ENCODE measurements around the gene DHX8.

The DHX8 gene

GRCh38 chr17:43547189-43547550 lies 63.4 kb downstream of the DHX8 start:
- peaks cover 85% of the 10 kb centered on the region for H3K27me3 Mint-ChIP-seq
- peaks cover 15% of the 10 kb centered on the region for H3K36me3 Mint-ChIP-seq (ENCODE audit: insufficient read depth)
- peak overlapping the region; percentile 86 for H3K4me3 Mint-ChIP-seq
- ATAC-seq (replicated peaks; ENCODE audit: extremely low read depth, poor library complexity, severe bottlenecking) (no peak), DNase-seq (ENCODE audit: low spot score in 2 of 2) (no peak)
- H3K4me1 Mint-ChIP-seq, result peaks cover 22% of the 10 kb centered on the region
- H3K9me3 Mint-ChIP-seq, result no peaks in the 10 kb centered on the region
- H3K27ac Mint-ChIP-seq (ENCODE audit: low read depth), result no peak overlapping the region

DNA sequence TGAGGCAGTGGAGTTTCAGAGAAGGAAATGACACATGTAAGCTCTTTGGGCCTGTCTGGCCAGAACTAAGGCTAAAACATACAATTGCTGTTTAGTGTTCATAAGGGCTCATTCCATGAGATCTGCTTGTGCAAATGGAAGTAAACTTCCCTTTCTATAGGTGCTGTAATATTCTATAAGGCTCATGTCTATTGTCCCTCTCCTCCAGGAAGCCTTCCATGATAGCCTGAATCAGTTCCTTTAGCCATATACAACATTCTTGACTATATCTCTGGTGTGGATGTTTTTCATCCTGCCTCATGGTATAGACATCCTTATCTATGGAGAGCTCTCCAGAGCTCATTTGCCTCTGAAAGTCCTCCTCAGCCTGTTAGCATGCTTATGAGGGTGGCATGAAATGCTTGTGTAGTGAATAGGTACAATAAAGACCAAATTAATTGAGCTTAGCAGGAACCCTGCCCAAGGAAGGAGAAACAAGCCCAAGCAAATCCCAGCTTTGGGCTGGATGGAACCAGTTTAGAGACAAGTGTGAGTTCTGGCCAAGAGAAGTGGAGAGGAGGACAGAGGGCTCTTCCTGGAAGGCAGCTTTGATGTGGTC lies 64.0 kb downstream of the DHX8 start:
- Mint-ChIP-seq H3K4me3 (peak overlapping the region; percentile 86), H3K36me3 (ENCODE audit: insufficient read depth) (peaks cover 15% of the 10 kb centered on the region), H3K27me3 (peaks cover 84% of the 10 kb centered on the region), H3K9me3 (no peaks in the 10 kb centered on the region), H3K4me1 (peaks cover 22% of the 10 kb centered on the region), H3K27ac (ENCODE audit: low read depth) (no peak overlapping the region)
- ATAC-seq (replicated peaks; ENCODE audit: extremely low read depth, poor library complexity, severe bottlenecking) (no peak), DNase-seq (ENCODE audit: low spot score in 2 of 2) (no peak)

DNA sequence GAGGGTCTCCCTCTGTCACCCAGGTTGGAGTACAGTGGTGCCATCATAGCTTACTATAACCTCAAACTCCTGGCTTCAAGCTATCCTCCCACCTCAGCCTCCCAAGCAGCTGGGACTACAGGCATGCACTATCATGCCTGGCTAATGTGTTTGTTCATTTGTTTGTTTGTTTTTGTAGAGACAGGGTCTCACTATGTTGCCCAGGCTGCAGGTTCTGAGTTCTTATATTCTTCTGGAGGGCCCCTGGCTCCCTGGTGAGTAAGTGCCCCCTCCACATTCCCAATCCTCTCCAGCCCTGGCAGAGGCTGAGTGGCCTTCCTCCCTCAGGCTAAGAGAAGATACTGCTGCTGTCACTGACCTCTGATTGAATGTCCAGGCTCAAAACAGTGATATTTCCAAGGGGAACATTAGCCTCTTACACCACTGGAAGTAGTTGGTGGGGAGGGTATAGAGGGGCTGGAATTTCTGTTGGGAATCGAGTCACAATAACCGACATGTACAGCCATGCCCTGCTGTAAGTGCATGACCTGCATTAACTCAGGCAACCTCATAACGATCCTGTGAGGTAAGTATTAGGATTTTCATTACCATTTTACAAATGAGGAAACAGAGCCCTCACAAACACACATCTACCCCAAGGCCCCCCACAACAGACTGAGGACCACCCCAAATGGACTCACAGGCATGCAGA lies 65.1 kb downstream of the DHX8 start:
- DNase-seq (ENCODE audit: low spot score in 2 of 2), result no peak
- no peak overlapping the region for H3K4me3 Mint-ChIP-seq
- peaks cover 80% of the 10 kb centered on the region for H3K27me3 Mint-ChIP-seq
- no peak for ATAC-seq (replicated peaks; ENCODE audit: extremely low read depth, poor library complexity, severe bottlenecking)
- H3K9me3 Mint-ChIP-seq, result no peaks in the 10 kb centered on the region
- H3K4me1 Mint-ChIP-seq, result peaks cover 22% of the 10 kb centered on the region
- H3K36me3 Mint-ChIP-seq (ENCODE audit: insufficient read depth), result peaks cover 15% of the 10 kb centered on the region
- H3K27ac Mint-ChIP-seq (ENCODE audit: low read depth), result no peak overlapping the region

GRCh38 chr17:43549496-43549895 lies 65.7 kb downstream of the DHX8 start:
- ATAC-seq (replicated peaks; ENCODE audit: extremely low read depth, poor library complexity, severe bottlenecking), result no peak
- H3K9me3 Mint-ChIP-seq, result no peaks in the 10 kb centered on the region
- H3K36me3 Mint-ChIP-seq (ENCODE audit: insufficient read depth), result peaks cover 15% of the 10 kb centered on the region
- no peak for DNase-seq (ENCODE audit: low spot score in 2 of 2)
- H3K4me3 Mint-ChIP-seq, result no peak overlapping the region
- peaks cover 80% of the 10 kb centered on the region for H3K27me3 Mint-ChIP-seq
- H3K27ac Mint-ChIP-seq (ENCODE audit: low read depth), result no peak overlapping the region
- peaks cover 20% of the 10 kb centered on the region for H3K4me1 Mint-ChIP-seq

GRCh38 chr17:43550754-43551153 lies 67.0 kb downstream of the DHX8 start:
- H3K27me3 Mint-ChIP-seq, result peaks cover 74% of the 10 kb centered on the region
- ATAC-seq (replicated peaks; ENCODE audit: extremely low read depth, poor library complexity, severe bottlenecking) (no peak), DNase-seq (ENCODE audit: low spot score in 2 of 2) (no peak)
- H3K27ac Mint-ChIP-seq (ENCODE audit: low read depth), result no peak overlapping the region
- H3K4me3 Mint-ChIP-seq, result no peak overlapping the region
- peaks cover 7% of the 10 kb centered on the region for H3K36me3 Mint-ChIP-seq (ENCODE audit: insufficient read depth)
- H3K4me1 Mint-ChIP-seq, result peaks cover 13% of the 10 kb centered on the region
- no peaks in the 10 kb centered on the region for H3K9me3 Mint-ChIP-seq

GRCh38 chr17:43552229-43552837 lies 68.6 kb downstream of the DHX8 start:
- peaks cover 61% of the 10 kb centered on the region for H3K27me3 Mint-ChIP-seq
- H3K4me1 Mint-ChIP-seq, result peaks cover 1% of the 10 kb centered on the region
- H3K36me3 Mint-ChIP-seq (ENCODE audit: insufficient read depth), result no peaks in the 10 kb centered on the region
- H3K27ac Mint-ChIP-seq (ENCODE audit: low read depth), result no peak overlapping the region
- no peak for ATAC-seq (replicated peaks; ENCODE audit: extremely low read depth, poor library complexity, severe bottlenecking)
- H3K4me3 Mint-ChIP-seq, result no peak overlapping the region
- DNase-seq (ENCODE audit: low spot score in 2 of 2), result no peak
- H3K9me3 Mint-ChIP-seq, result no peaks in the 10 kb centered on the region

DNA sequence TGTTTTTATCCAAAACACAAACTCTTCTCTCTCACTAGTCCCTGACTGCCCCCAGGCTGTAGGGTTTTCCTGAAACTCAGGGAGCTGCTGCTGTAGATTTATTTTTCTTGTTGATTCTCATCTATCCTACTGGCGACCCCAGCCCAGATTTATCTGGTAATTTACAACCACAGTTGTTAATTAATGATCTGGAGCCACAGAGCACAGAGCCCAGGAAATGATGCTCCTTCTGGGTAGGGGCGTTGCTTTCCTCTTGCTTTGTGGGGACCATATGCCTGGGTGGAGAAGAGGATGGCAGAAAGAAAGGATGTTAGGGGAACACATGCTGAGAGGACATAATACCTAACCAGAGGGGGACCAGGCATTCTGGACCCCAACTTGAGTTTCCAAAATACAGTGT lies 69.8 kb downstream of the DHX8 start:
- no peaks in the 10 kb centered on the region for H3K36me3 Mint-ChIP-seq (ENCODE audit: insufficient read depth)
- H3K9me3 Mint-ChIP-seq, result no peaks in the 10 kb centered on the region
- H3K27me3 Mint-ChIP-seq, result peaks cover 51% of the 10 kb centered on the region
- no peak overlapping the region for H3K27ac Mint-ChIP-seq (ENCODE audit: low read depth)
- ATAC-seq (replicated peaks; ENCODE audit: extremely low read depth, poor library complexity, severe bottlenecking), result no peak
- no peak for DNase-seq (ENCODE audit: low spot score in 2 of 2)
- no peaks in the 10 kb centered on the region for H3K4me1 Mint-ChIP-seq
- no peak overlapping the region for H3K4me3 Mint-ChIP-seq

DNA sequence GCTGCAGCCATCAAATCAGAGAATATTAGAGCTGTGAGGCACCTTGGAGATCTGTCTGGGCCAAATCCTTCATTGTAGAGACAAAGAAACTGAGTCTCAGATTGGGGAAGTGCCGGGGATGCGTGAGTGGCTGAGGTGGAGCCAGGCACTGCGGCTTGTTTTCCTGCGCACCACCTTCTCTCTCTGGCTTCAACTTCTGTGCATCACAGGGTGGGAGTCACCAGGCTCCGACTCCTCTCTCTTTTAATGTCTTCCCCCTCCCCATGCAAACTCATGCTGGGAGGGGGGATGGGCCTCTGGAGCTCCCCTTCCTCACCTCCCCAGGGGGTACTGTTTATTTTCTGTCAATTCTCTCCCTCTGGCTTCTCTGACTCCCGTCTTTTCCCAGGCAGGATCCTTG lies 71.1 kb downstream of the DHX8 start:
- no peaks in the 10 kb centered on the region for H3K36me3 Mint-ChIP-seq (ENCODE audit: insufficient read depth)

GRCh38 chr17:43556292-43556691 lies 72.5 kb downstream of the DHX8 start:
- ATAC-seq (replicated peaks; ENCODE audit: extremely low read depth, poor library complexity, severe bottlenecking) (no peak), DNase-seq (ENCODE audit: low spot score in 2 of 2) (no peak)
- Mint-ChIP-seq H3K4me1 (no peaks in the 10 kb centered on the region), H3K27me3 (peaks cover 44% of the 10 kb centered on the region), H3K27ac (ENCODE audit: low read depth) (no peak overlapping the region), H3K9me3 (no peaks in the 10 kb centered on the region), H3K4me3 (no peak overlapping the region), H3K36me3 (ENCODE audit: insufficient read depth) (no peaks in the 10 kb centered on the region)

More for the DNA sequence above, 71.1 kb downstream of the DHX8 start:
- H3K27me3 Mint-ChIP-seq, result peaks cover 49% of the 10 kb centered on the region
- no peak for ATAC-seq (replicated peaks; ENCODE audit: extremely low read depth, poor library complexity, severe bottlenecking)
- no peak overlapping the region for H3K4me3 Mint-ChIP-seq
- no peak overlapping the region for H3K27ac Mint-ChIP-seq (ENCODE audit: low read depth)
- no peaks in the 10 kb centered on the region for H3K4me1 Mint-ChIP-seq
- no peak for DNase-seq (ENCODE audit: low spot score in 2 of 2)
- H3K9me3 Mint-ChIP-seq, result no peaks in the 10 kb centered on the region

- Mint-ChIP-seq H3K36me3 (ENCODE audit: insufficient read depth) (no peaks in the 10 kb centered on the region), H3K27me3 (peaks cover 54% of the 10 kb centered on the region), H3K4me1 (no peaks in the 10 kb centered on the region), H3K9me3 (no peaks in the 10 kb centered on the region), H3K4me3 (no peak overlapping the region), H3K27ac (ENCODE audit: low read depth) (no peak overlapping the region)
- ATAC-seq (replicated peaks; ENCODE audit: extremely low read depth, poor library complexity, severe bottlenecking), result no peak
- no peak for DNase-seq (ENCODE audit: low spot score in 2 of 2)
These were observed 75.0 kb downstream of the DHX8 start for GRCh38 chr17:43558805-43559160.

- H3K4me3 Mint-ChIP-seq, result no peak overlapping the region
These were observed 75.5 kb downstream of the DHX8 start for GRCh38 chr17:43559161-43559816.

GRCh38 chr17:43560461-43561427 lies 77.0 kb downstream of the DHX8 start:
- Mint-ChIP-seq H3K27ac (ENCODE audit: low read depth) (no peak overlapping the region), H3K4me1 (no peaks in the 10 kb centered on the region), H3K9me3 (no peaks in the 10 kb centered on the region), H3K4me3 (no peak overlapping the region), H3K36me3 (ENCODE audit: insufficient read depth) (no peaks in the 10 kb centered on the region), H3K27me3 (peaks cover 56% of the 10 kb centered on the region)
- no peak for ATAC-seq (replicated peaks; ENCODE audit: extremely low read depth, poor library complexity, severe bottlenecking)
- DNase-seq (ENCODE audit: low spot score in 2 of 2), result no peak

More at GRCh38 chr17:43559161-43559816, 75.5 kb downstream of the DHX8 start:
- H3K27me3 Mint-ChIP-seq, result peaks cover 54% of the 10 kb centered on the region
- H3K36me3 Mint-ChIP-seq (ENCODE audit: insufficient read depth), result no peaks in the 10 kb centered on the region
- no peaks in the 10 kb centered on the region for H3K4me1 Mint-ChIP-seq
- no peaks in the 10 kb centered on the region for H3K9me3 Mint-ChIP-seq
- no peak overlapping the region for H3K27ac Mint-ChIP-seq (ENCODE audit: low read depth)
- DNase-seq (ENCODE audit: low spot score in 2 of 2), result no peak
- ATAC-seq (replicated peaks; ENCODE audit: extremely low read depth, poor library complexity, severe bottlenecking), result no peak
